SK-N-SH (cell line): ENCODE data around the gene LRP10. TPM values are rescaled to one million over a fixed set of nuclear protein-coding genes. Genes with fewer than 3 reads are reported as not detected.

Experiments
- CTCF ChIA-PET: fragments of 300-600, 350-600 bp; formaldehyde crosslinking; extraction: SDS; loops from one replicate; lab custom pipeline; 2021; lab: Yijun Ruan, JAX
- POLR2A ChIA-PET: fragments of 350-600 bp; sonication (Branson Sonifier 250); formaldehyde crosslinking; extraction: SDS; loops from one replicate; lab custom pipeline; 2020; ENCODE audit warnings: antibody characterized with exemption, inconsistent platforms; lab: Yijun Ruan, JAX
- DNase-seq: peaks from one replicate; pipeline ENCODE4 v3.0.0; 2012
- H2AFZ ChIP-seq: fragments of 200-600 bp; sonication (generic); 2 replicates; pipeline ENCODE4 v1.8.1; 2016; ENCODE audit warnings: antibody characterized with exemption, mild to moderate bottlenecking, low read depth
- H3F3A ChIP-seq: fragments of 200-600 bp; sonication (generic); replicated peaks from 2 replicates; pipeline ENCODE3; 2016; ENCODE audit warnings: antibody characterized with exemption, mild to moderate bottlenecking; ENCODE audit not compliant: insufficient read depth
- H3K27ac ChIP-seq, 2 experiments: fragments of 200-500 bp in 1 of 2; fragments of 200-600 bp in 1 of 2; sonication (Bioruptor generic) in 1 of 2; sonication (generic), shearing (Covaris generic) in 1 of 2; 2 replicates each; pipeline versions ENCODE4 v1.5.1 to v1.6.1; 2014 to 2016; ENCODE audit warnings: low read depth in 2 of 2, inconsistent platforms in 1 of 2, low read length in 1 of 2, mild to moderate bottlenecking in 1 of 2, mixed read lengths in 1 of 2
- H3K27me3 ChIP-seq: fragments of 200-600 bp; sonication (generic), shearing (Covaris generic); 2 replicates; pipeline ENCODE4 v1.6.1; 2016; ENCODE audit warnings: mixed run types; ENCODE audit not compliant: insufficient read depth
- H3K36me3 ChIP-seq, 2 experiments: fragments of 200-500 bp in 1 of 2; fragments of 200-600 bp in 1 of 2; sonication (Bioruptor generic) in 1 of 2; sonication (generic) in 1 of 2; replicated peaks in 1 of 2; 2 replicates each; pipeline versions ENCODE3 to v1.5.1; 2014 to 2016; ENCODE audit warnings: low read length in 1 of 2, mild to moderate bottlenecking in 1 of 2; ENCODE audit not compliant: insufficient read depth in 2 of 2, control insufficient read depth in 1 of 2
- H3K4me1 ChIP-seq, 2 experiments: fragments of 200-500 bp in 1 of 2; fragments of 200-600 bp in 1 of 2; sonication (Bioruptor generic) in 1 of 2; sonication (generic), shearing (Covaris generic) in 1 of 2; 2 replicates each; pipeline versions ENCODE4 v1.5.1 to v1.6.1; 2014 to 2016; ENCODE audit warnings: low read depth in 1 of 2, low read length in 1 of 2, mixed run types in 1 of 2; ENCODE audit not compliant: insufficient read depth in 2 of 2, control insufficient read depth in 1 of 2
- H3K4me2 ChIP-seq: fragments of 200-600 bp; sonication (generic), shearing (Covaris generic); 2 replicates; pipeline ENCODE4 v1.6.1; 2017; ENCODE audit warnings: mixed run types
- H3K4me3 ChIP-seq, 2 experiments: fragments of 200-500 bp in 1 of 2; fragments of 200-600 bp in 1 of 2; sonication (Bioruptor generic) in 1 of 2; sonication (generic), shearing (Covaris generic) in 1 of 2; 2 replicates each; pipeline versions ENCODE4 v1.5.1 to v1.8.1; 2014 to 2016; ENCODE audit warnings: low read depth in 2 of 2, inconsistent platforms in 1 of 2, low read length in 1 of 2, mild to moderate bottlenecking in 1 of 2, mixed read lengths in 1 of 2, moderate library complexity in 1 of 2
- H3K79me2 ChIP-seq: fragments of 200-600 bp; sonication (generic); 2 replicates; pipeline ENCODE4 v1.8.1; 2017; ENCODE audit warnings: mild to moderate bottlenecking; ENCODE audit not compliant: insufficient read depth
- H3K9ac ChIP-seq: fragments of 200-600 bp; sonication (generic); 2 replicates; pipeline ENCODE4 v1.6.1; 2017; ENCODE audit warnings: mixed run types
- H3K9me2 ChIP-seq: fragments of 200-600 bp; sonication (generic); 2 replicates; pipeline ENCODE4 v1.6.1; 2017; ENCODE audit warnings: mixed run types
- H3K9me3 ChIP-seq: fragments of 200-600 bp; sonication (generic); 2 replicates; pipeline ENCODE4 v1.6.1; 2017; ENCODE audit warnings: mixed run types, mild to moderate bottlenecking, moderate library complexity
- H4K20me1 ChIP-seq: fragments of 200-600 bp; sonication (generic); 2 replicates; pipeline ENCODE4 v1.6.1; 2017; ENCODE audit warnings: mild to moderate bottlenecking, mixed run types; ENCODE audit not compliant: insufficient read depth
- ELF1 ChIP-seq: IDR thresholded peaks from 2 replicates; pipeline ENCODE4 v1.4.0; 2012
- EP300 ChIP-seq, 2 experiments: IDR thresholded peaks; 2 replicates each; pipeline versions ENCODE4 v1.4.0 to v1.6.1; 2012; ENCODE audit warnings: borderline replicate concordance in 1 of 2, low read depth in 1 of 2, low read length in 1 of 2
- FOXJ3 ChIP-seq: sonication (generic); formaldehyde crosslinking; IDR thresholded peaks from 2 replicates; pipeline ENCODE4 v1.5.1; 2020; ENCODE audit warnings: mild to moderate bottlenecking, missing genetic modification reagents
- NFIC ChIP-seq: IDR thresholded peaks from 2 replicates; pipeline ENCODE4 v1.4.0; 2012; ENCODE audit warnings: borderline replicate concordance
- PBX3 ChIP-seq: IDR thresholded peaks from 2 replicates; pipeline ENCODE4; 2012
- POLR2AphosphoS5 ChIP-seq: IDR thresholded peaks from 2 replicates; pipeline ENCODE4 v1.6.1; 2012; ENCODE audit warnings: low read depth, low read length
- RXRA ChIP-seq: IDR thresholded peaks from 2 replicates; pipeline ENCODE4 v1.4.0; 2012; ENCODE audit warnings: low read depth, mild to moderate bottlenecking, borderline replicate concordance
- SMC3 ChIP-seq: IDR thresholded peaks from 2 replicates; pipeline ENCODE4 v1.6.1; 2012; ENCODE audit warnings: low read depth, low read length, improper control_type of control experiment
- TEAD4 ChIP-seq: IDR thresholded peaks from 2 replicates; pipeline ENCODE4 v1.4.0; 2012; ENCODE audit warnings: mild to moderate bottlenecking, borderline replicate concordance; ENCODE audit not compliant: insufficient read depth
- USF1 ChIP-seq: IDR thresholded peaks from 2 replicates; pipeline ENCODE4 v1.4.0; 2012; ENCODE audit warnings: low read depth, borderline replicate concordance
- USF2 ChIP-seq: fragments of 150-350 bp; IDR thresholded peaks from 2 replicates; pipeline ENCODE4 v1.6.1; 2017; ENCODE audit warnings: antibody characterized with exemption, low read length, low read depth, borderline replicate concordance
- YY1 ChIP-seq: IDR thresholded peaks from 2 replicates; pipeline ENCODE4 v1.4.0; 2012; ENCODE audit warnings: low read depth, mild to moderate bottlenecking
- WGBS: methylation state at CpG from one replicate; pipeline ENCODE4 v1.1.6; 2017; ENCODE audit warnings: low lambda C conversion rate; 5-methylcytosine and 5-hydroxymethylcytosine counted together
- polyA plus RNA-seq, 3 experiments: library from polyadenylated mRNA; depleted of rRNA; stranded (reverse); fragments of >200 nt; gene quantifications; 2 replicates each; pipeline ENCODE4 v1.2.3, GENCODE V29; 2012
- TF ChIP-seq, protein P1 (sequence below): IDR thresholded peaks from 2 replicates; pipeline ENCODE4 v1.4.0; 2012; ENCODE audit warnings: low read depth
- TF ChIP-seq, protein P2 (sequence below): fragments of 150-350 bp; IDR thresholded peaks from 2 replicates; pipeline ENCODE4 v1.6.1; 2016; ENCODE audit warnings: mild to moderate bottlenecking, low read depth, low read length

LRP10 gene
- polyA plus RNA-seq, 1 of the 3 experiments (the other 2 are of a cell fraction) = 117 TPM

- TF ChIP-seq USF2 (no peak), YY1 (no peak), RXRA (no peak), SMC3 (no peak), TEAD4 (no peak)
These were observed 1.4 kb downstream of the LRP10 start (continued) for GRCh38 chr14:22872833-22873520.

- no peaks in the 10 kb centered on the region for H3K9me3 ChIP-seq
- ChIA-PET POLR2A (interaction anchor here (0.5 kb wide), 1 partner anchor 1262 kb away, joined by 3 read pairs; no protein-coding TSS in a partner anchor), CTCF (interaction anchor here (1.0 to 4.6 kb wide), 5 partner anchors 22 to 305 kb away, joined by 3 to 28 read pairs (median 4); no protein-coding TSS in a partner anchor)
- H3K9ac ChIP-seq = no peak overlapping the region
- H3K4me2 ChIP-seq = no peak overlapping the region
- TF ChIP-seq, protein P1, sequence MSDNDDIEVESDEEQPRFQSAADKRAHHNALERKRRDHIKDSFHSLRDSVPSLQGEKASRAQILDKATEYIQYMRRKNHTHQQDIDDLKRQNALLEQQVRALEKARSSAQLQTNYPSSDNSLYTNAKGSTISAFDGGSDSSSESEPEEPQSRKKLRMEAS = no peak
- TF ChIP-seq, protein P2, sequence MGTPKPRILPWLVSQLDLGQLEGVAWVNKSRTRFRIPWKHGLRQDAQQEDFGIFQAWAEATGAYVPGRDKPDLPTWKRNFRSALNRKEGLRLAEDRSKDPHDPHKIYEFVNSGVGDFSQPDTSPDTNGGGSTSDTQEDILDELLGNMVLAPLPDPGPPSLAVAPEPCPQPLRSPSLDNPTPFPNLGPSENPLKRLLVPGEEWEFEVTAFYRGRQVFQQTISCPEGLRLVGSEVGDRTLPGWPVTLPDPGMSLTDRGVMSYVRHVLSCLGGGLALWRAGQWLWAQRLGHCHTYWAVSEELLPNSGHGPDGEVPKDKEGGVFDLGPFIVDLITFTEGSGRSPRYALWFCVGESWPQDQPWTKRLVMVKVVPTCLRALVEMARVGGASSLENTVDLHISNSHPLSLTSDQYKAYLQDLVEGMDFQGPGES = no peak
- H3K36me3 ChIP-seq = peaks cover 32 to 47% of the 10 kb centered on the region in 2 experiments
- no peaks in the 10 kb centered on the region for H3K9me2 ChIP-seq
- H3K27ac ChIP-seq = no peak overlapping the region
- H3K27me3 ChIP-seq = no peaks in the 10 kb centered on the region
- peaks cover 8 to 17% of the 10 kb centered on the region in 2 experiments for H3K4me1 ChIP-seq
- WGBS = 96% methylated on average over 6 of the region's 15 CpGs
- no peak overlapping the region for H2AFZ ChIP-seq
- H3K4me3 ChIP-seq = no peak overlapping the region
- no peak for DNase-seq
- H4K20me1 ChIP-seq = no peaks in the 10 kb centered on the region
- peaks cover 24% of the 10 kb centered on the region for H3F3A ChIP-seq
- H3K79me2 ChIP-seq = peaks cover 23% of the 10 kb centered on the region
These were observed 3.6 kb downstream of the LRP10 start for GRCh38 chr14:22875003-22875747.

DNA sequence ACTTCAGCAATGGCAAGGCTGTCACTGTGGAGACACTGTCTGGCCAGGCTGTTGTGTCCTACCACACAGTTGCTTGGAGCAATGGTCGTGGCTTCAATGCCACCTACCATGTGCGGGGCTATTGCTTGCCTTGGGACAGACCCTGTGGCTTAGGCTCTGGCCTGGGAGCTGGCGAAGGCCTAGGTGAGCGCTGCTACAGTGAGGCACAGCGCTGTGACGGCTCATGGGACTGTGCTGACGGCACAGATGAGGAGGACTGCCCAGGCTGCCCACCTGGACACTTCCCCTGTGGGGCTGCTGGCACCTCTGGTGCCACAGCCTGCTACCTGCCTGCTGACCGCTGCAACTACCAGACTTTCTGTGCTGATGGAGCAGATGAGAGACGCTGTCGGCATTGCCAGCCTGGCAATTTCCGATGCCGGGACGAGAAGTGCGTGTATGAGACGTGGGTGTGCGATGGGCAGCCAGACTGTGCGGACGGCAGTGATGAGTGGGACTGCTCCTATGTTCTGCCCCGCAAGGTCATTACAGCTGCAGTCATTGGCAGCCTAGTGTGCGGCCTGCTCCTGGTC is 4.3 kb downstream of the LRP10 start:
- Histone ChIP-seq H3K4me2 (no peak overlapping the region), H3K27me3 (no peaks in the 10 kb centered on the region), H3F3A (peaks cover 19% of the 10 kb centered on the region), H3K4me1 (peaks cover 5 to 11% of the 10 kb centered on the region in 2 experiments), H3K27ac (no peak overlapping the region), H3K4me3 (no peak overlapping the region), H3K9ac (no peak overlapping the region), H4K20me1 (no peaks in the 10 kb centered on the region), H2AFZ (no peak overlapping the region), H3K9me2 (no peaks in the 10 kb centered on the region), H3K9me3 (no peaks in the 10 kb centered on the region), H3K36me3 (peaks cover 32 to 47% of the 10 kb centered on the region in 2 experiments), H3K79me2 (peaks cover 23% of the 10 kb centered on the region)
- ChIA-PET CTCF (interaction anchor here (1.0 to 1.3 kb wide), 4 partner anchors 21 to 306 kb away, joined by 3 to 4 read pairs (median 4); no protein-coding TSS in a partner anchor), POLR2A (interaction anchor here (0.5 kb wide), 1 partner anchor 1262 kb away, joined by 3 read pairs; no protein-coding TSS in a partner anchor)
- DNase-seq = no peak
- 96% methylated on average over 12 of the region's 20 CpGs for WGBS
- TF ChIP-seq ELF1 = no peak
- TF ChIP-seq FOXJ3 (CRISPR knock-in tag) = no peak
- TF ChIP-seq POLR2AphosphoS5 = no peak
- TF ChIP-seq PBX3 = no peak
- TF ChIP-seq NFIC = no peak
- TF ChIP-seq SMC3 = no peak
- no peak for TF ChIP-seq EP300 (IDR thresholded peaks at IDR 0.05; ENCODE audit: borderline replicate concordance in 1 of 2, low read depth in 1 of 2, low read length in 1 of 2)
- TF ChIP-seq USF2 = no peak
- TF ChIP-seq USF1 = no peak
